OCI-LY1 (cell line): ENCODE measurements around the gene KRTAP10-6.
"Not testable (repeated sequence)": the region's sequence is repeated elsewhere in the genome, so short reads cannot be mapped to it uniquely, and the experiment has no call there.

Experiments
- EZH2 ChIP-seq: fragments of 200-600 bp; sonication (generic), shearing (Covaris generic); IDR thresholded peaks from 2 replicates; pipeline ENCODE4 v1.8.0; 2017; ENCODE audit warnings: borderline replicate concordance, mixed run types, mild to moderate bottlenecking, antibody characterized with exemption, low read length, moderate library complexity, mixed read lengths
- TF ChIP-seq, protein P1 (sequence below): fragments of 200-600 bp; sonication (generic), shearing (Covaris generic); IDR thresholded peaks from 2 replicates; pipeline ENCODE4 v1.5.1; 2017; ENCODE audit warnings: mild to moderate bottlenecking, antibody characterized with exemption, low read length, moderate library complexity, mixed read lengths

DNA sequence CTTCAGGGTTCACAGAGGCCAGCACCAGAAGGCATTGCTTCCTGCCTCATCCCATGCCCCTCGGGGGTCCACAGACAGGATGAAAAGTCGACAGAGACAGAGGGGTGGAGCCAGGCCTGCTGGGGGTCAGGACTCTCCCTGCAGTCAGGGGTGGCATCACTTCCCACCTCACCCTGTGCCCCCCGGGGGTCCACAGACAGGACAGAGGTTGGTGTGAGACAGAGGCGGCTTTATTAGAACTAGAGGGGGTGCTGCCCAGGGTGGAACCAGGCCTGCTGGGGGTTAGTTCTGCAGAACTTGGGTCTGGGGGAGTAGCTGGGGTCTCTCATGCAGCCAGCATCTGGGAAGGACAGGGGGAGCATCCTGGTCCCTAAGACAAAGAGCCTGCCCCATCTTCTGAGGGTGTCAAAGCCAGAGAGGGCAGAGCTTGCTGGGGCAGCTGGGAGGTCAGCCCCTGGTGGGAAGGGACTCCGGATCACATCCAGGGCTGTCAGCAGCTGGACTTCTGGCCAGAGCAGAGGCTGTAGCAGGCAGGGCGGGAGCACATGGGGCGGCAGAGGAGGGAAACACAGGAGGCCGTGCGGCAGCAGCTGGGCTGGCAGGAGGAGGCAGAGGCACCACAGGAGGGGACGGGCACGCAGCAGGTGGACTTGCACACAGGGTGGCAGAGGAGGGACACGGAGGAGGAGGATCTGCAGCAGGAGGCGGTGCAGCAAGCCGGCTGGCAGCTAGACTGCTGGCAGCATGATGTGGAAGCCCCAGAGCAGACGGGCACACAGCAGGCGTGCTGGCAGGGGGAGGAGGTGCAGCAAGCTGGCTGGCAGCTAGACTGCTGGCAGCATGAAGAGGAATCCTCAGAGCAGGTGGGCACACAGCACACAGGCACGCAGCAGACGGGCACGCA is 1.2 kb downstream of the KRTAP10-6 start:
- TF ChIP-seq, protein P1, sequence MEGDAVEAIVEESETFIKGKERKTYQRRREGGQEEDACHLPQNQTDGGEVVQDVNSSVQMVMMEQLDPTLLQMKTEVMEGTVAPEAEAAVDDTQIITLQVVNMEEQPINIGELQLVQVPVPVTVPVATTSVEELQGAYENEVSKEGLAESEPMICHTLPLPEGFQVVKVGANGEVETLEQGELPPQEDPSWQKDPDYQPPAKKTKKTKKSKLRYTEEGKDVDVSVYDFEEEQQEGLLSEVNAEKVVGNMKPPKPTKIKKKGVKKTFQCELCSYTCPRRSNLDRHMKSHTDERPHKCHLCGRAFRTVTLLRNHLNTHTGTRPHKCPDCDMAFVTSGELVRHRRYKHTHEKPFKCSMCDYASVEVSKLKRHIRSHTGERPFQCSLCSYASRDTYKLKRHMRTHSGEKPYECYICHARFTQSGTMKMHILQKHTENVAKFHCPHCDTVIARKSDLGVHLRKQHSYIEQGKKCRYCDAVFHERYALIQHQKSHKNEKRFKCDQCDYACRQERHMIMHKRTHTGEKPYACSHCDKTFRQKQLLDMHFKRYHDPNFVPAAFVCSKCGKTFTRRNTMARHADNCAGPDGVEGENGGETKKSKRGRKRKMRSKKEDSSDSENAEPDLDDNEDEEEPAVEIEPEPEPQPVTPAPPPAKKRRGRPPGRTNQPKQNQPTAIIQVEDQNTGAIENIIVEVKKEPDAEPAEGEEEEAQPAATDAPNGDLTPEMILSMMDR: not testable (repeated sequence)
- not testable (repeated sequence) for TF ChIP-seq EZH2
